Endometrium (tissue), 2 donors: ENCODE data around the gene SIM1.

Source experiments
- FAIRE-seq: peaks from 2 replicates; lab custom pipeline; 2012; peaks lifted over from hg19 to GRCh38; lab: Jason Lieb, UNC
- donor health status: control.
- donor health status: control.

The SIM1 gene

GRCh38 chr6:100456141-100456907 lies 8.4 kb downstream of the SIM1 start:
- FAIRE-seq = no peak

- no peak for FAIRE-seq
Measured at GRCh38 chr6:100455230-100456124, 9.2 kb downstream of the SIM1 start.

- no peak for FAIRE-seq
Measured at GRCh38 chr6:100454551-100455229, 10.0 kb downstream of the SIM1 start.

GRCh38 chr6:100453701-100454521 lies 10.8 kb downstream of the SIM1 start:
- no peak for FAIRE-seq

GRCh38 chr6:100452998-100453397 lies 11.7 kb downstream of the SIM1 start:
- no peak for FAIRE-seq

GRCh38 chr6:100451577-100451976 lies 13.1 kb downstream of the SIM1 start:
- FAIRE-seq = no peak

GRCh38 chr6:100449239-100449691 lies 15.5 kb downstream of the SIM1 start:
- no peak for FAIRE-seq

- FAIRE-seq = no peak
Measured at GRCh38 chr6:100447900-100448748, 16.6 kb downstream of the SIM1 start.

GRCh38 chr6:100447081-100447899 lies 17.4 kb downstream of the SIM1 start:
- FAIRE-seq = no peak

- no peak for FAIRE-seq
Measured at GRCh38 chr6:100446115-100447080, 18.3 kb downstream of the SIM1 start.

- no peak for FAIRE-seq
Measured at GRCh38 chr6:100445512-100445911, 19.2 kb downstream of the SIM1 start.

- no peak for FAIRE-seq
Measured at GRCh38 chr6:100440935-100441334, 23.8 kb downstream of the SIM1 start.

- no peak for FAIRE-seq
Measured at GRCh38 chr6:100435299-100435698, 29.4 kb downstream of the SIM1 start.

- no peak for FAIRE-seq
Measured at GRCh38 chr6:100433726-100434435, 30.8 kb downstream of the SIM1 start.

- FAIRE-seq = no peak
Measured at GRCh38 chr6:100432136-100432535, 32.6 kb downstream of the SIM1 start.

- no peak for FAIRE-seq
Measured at GRCh38 chr6:100430962-100431361, 33.8 kb downstream of the SIM1 start.

GRCh38 chr6:100427452-100427851 lies 37.3 kb downstream of the SIM1 start:
- no peak for FAIRE-seq

GRCh38 chr6:100426744-100427338 lies 37.9 kb downstream of the SIM1 start:
- no peak for FAIRE-seq
